Sigmoid colon (tissue), 3 donors: ENCODE measurements around the gene KLC4.

Experiments used
- CTCF ChIP-seq, 4 experiments: fragments of 450-650 bp in 3 of 4; fragments of 200-600 bp in 1 of 4; IDR thresholded peaks; one replicate each; pipeline ENCODE4 v1.5.1; 2016 to 2019; ENCODE audit warnings: antibody characterized with exemption in 4 of 4, mild to moderate bottlenecking in 3 of 4, moderate library complexity in 2 of 4
- POLR2A ChIP-seq, 2 donors: fragments of 450-650 bp; IDR thresholded peaks; one replicate each; pipeline ENCODE4 v1.6.1; 2016; ENCODE audit warnings: antibody characterized with exemption in 2 of 2, mild to moderate bottlenecking in 2 of 2, moderate library complexity in 2 of 2

- TF ChIP-seq CTCF (IDR thresholded peaks at IDR 0.05) (no peak), POLR2A (IDR thresholded peaks at IDR 0.05) (no peak)
These were observed 22.7 kb upstream of the KLC4 start for GRCh38 chr6:43036712-43037111.
